B cell (primary cell): ENCODE measurements around the gene GTSF1L. TPM values are rescaled to one million over a fixed set of nuclear protein-coding genes. Genes with fewer than 3 reads are reported as not detected.
A peak's percentile ranks its signal among the peaks of the same experiment; 100 is the strongest.

Source experiments
- ATAC-seq: fragments of 200-7000 bp; cut with Tn5 transposase; one replicate; pipeline ENCODE4 v1.10.0; 2021; ENCODE audit warnings: low read depth, mild to moderate bottlenecking, moderate number of reproducible peaks, moderate library complexity
- CTCF ChIA-PET: fragments of 350-600 bp; sonication (Branson Sonifier 250); formaldehyde crosslinking; loops from one replicate; lab custom pipeline; 2021; ENCODE audit warnings: antibody characterized with exemption, inconsistent platforms; lab: Charles Lee
- POLR2A ChIA-PET: fragments of 350-600 bp; sonication (Branson Sonifier 250); formaldehyde crosslinking; loops from one replicate; lab custom pipeline; 2021; ENCODE audit warnings: antibody characterized with exemption; lab: Charles Lee
- DNase-seq: peaks from one replicate; pipeline ENCODE4 v3.0.0; 2013
- H2AFZ ChIP-seq: 2 replicates; pipeline ENCODE4 v1.6.1; 2012; ENCODE audit warnings: mild to moderate bottlenecking, low read depth, low read length; ENCODE audit not compliant: insufficient read depth, poor library complexity, severe bottlenecking
- H3K27ac ChIP-seq, 2 donors: 1 replicate in 1 of 2; 2 replicates in 1 of 2; pipeline ENCODE4 v1.5.1; 2012 to 2013; ENCODE audit warnings: low read length in 2 of 2, mild to moderate bottlenecking in 2 of 2, moderate library complexity in 1 of 2
- H3K27me3 ChIP-seq, 4 experiments: fragments of 200-600 bp in 1 of 4; sonication (generic) in 1 of 4; replicated peaks in 1 of 4; 1 replicate in 2 of 4; 2 replicates in 2 of 4; pipeline versions ENCODE4 v1.6.1 to v1.7.0; 2013 to 2016; ENCODE audit warnings: low read length in 3 of 4, mild to moderate bottlenecking in 2 of 4, mixed read lengths in 1 of 4, moderate library complexity in 1 of 4; ENCODE audit not compliant: insufficient read depth in 4 of 4, control insufficient read depth in 3 of 4; ENCODE audit errors: control extremely low read depth in 1 of 4
- H3K36me3 ChIP-seq, 2 experiments: replicated peaks in 1 of 2; 1 replicate in 1 of 2; 2 replicates in 1 of 2; pipeline versions ENCODE4 v1.6.1 to v1.7.1; 2013; ENCODE audit warnings: low read length in 1 of 2; ENCODE audit not compliant: insufficient read depth in 2 of 2, control insufficient read depth in 1 of 2; ENCODE audit errors: control extremely low read depth in 1 of 2, extremely low read depth in 1 of 2
- H3K4me1 ChIP-seq, 2 donors: fragments of 200-600 bp in 1 of 2; sonication (generic) in 1 of 2; 1 replicate in 1 of 2; 2 replicates in 1 of 2; pipeline versions ENCODE4 v1.5.1 to v1.6.1; 2013 to 2017; ENCODE audit warnings: low read length in 2 of 2; ENCODE audit not compliant: control insufficient read depth in 2 of 2, insufficient read depth in 2 of 2
- H3K4me2 ChIP-seq: replicated peaks from 2 replicates; pipeline ENCODE3; 2012; ENCODE audit warnings: mild to moderate bottlenecking, low read depth, low read length; ENCODE audit not compliant: poor library complexity, severe bottlenecking
- H3K4me3 ChIP-seq, 5 experiments: fragments of 200-600 bp in 1 of 5; sonication (generic) in 1 of 5; 1 replicate in 3 of 5; 2 replicates in 2 of 5; pipeline versions ENCODE4 v1.5.1 to v1.7.0; 2011 to 2016; ENCODE audit warnings: low read length in 4 of 5, mild to moderate bottlenecking in 4 of 5, low read depth in 2 of 5, control low read depth in 1 of 5, moderate library complexity in 1 of 5; ENCODE audit not compliant: insufficient read depth in 1 of 5; ENCODE audit errors: control extremely low read depth in 1 of 5, extremely low read depth in 1 of 5
- H3K79me2 ChIP-seq: fragments of 200-600 bp; sonication (generic); one replicate; pipeline ENCODE4 v1.6.0; 2016; ENCODE audit warnings: low read length; ENCODE audit not compliant: control insufficient read depth, insufficient read depth
- H3K9ac ChIP-seq: fragments of 200-600 bp; sonication (generic); 2 replicates; pipeline ENCODE4 v1.6.1; 2017; ENCODE audit warnings: mild to moderate bottlenecking, low read length, moderate library complexity
- H3K9me3 ChIP-seq, 3 donors: one replicate each; pipeline versions ENCODE4 v1.6.1 to v1.7.1; 2013; ENCODE audit warnings: low read length in 2 of 3; ENCODE audit not compliant: control insufficient read depth in 2 of 3, insufficient read depth in 1 of 3; ENCODE audit errors: control extremely low read depth in 1 of 3
- H4K20me1 ChIP-seq: 2 replicates; pipeline ENCODE4 v1.6.0; 2012; ENCODE audit warnings: mild to moderate bottlenecking, low read length; ENCODE audit not compliant: insufficient read depth, control insufficient read depth, poor library complexity, severe bottlenecking
- H3K27ac Mint-ChIP-seq: one replicate; pipeline ENCODE4 v1.8.0; 2021; ENCODE audit warnings: mixed read lengths
- H3K27me3 Mint-ChIP-seq: one replicate; pipeline ENCODE4 v1.8.0; 2021; ENCODE audit warnings: mixed read lengths
- H3K4me1 Mint-ChIP-seq: one replicate; pipeline ENCODE4 v1.8.0; 2021; ENCODE audit warnings: mixed read lengths
- H3K4me3 Mint-ChIP-seq: one replicate; pipeline ENCODE4 v1.8.0; 2021; ENCODE audit warnings: mixed read lengths
- H3K9me3 Mint-ChIP-seq: one replicate; pipeline ENCODE4 v1.8.0; 2022; ENCODE audit warnings: mixed read lengths; ENCODE audit not compliant: insufficient read depth
- EZH2 ChIP-seq: IDR thresholded peaks from 2 replicates; pipeline ENCODE4 v1.6.1; 2012; ENCODE audit warnings: borderline replicate concordance, low read depth, mild to moderate bottlenecking, moderate library complexity, low read length; ENCODE audit not compliant: insufficient read depth, poor library complexity, severe bottlenecking
- WGBS: methylation state at CpG from one replicate; pipeline ENCODE4 v1.1.5; 2013; ENCODE audit warnings: missing lambda C conversion rate; ENCODE audit not compliant: insufficient coverage; 5-methylcytosine and 5-hydroxymethylcytosine counted together
- intact Hi-C: fragments of 100-400 bp; cut with micrococcal nuclease; formaldehyde crosslinking; loops from one replicate; pipeline ENCODE4 v1.10.0; 2022
- polyA plus RNA-seq: library from polyadenylated mRNA; depleted of rRNA; stranded (reverse); fragments of >200 nt; gene quantifications from 2 replicates; pipeline ENCODE4 v1.2.3, GENCODE V29; 2012
- total RNA-seq, 2 donors: library from RNA; stranded (reverse); fragments of 120-200 nt in 1 of 2; gene quantifications; 1 replicate in 1 of 2; 2 replicates in 1 of 2; pipeline versions ENCODE4 v1.2.3 to v1.2.4, GENCODE V29; 2013 to 2022
- TF ChIP-seq, protein P1 (sequence below): fragments of 200-600 bp; IDR thresholded peaks from one replicate; pipeline ENCODE4 v1.8.0; 2022; ENCODE audit warnings: antibody characterized with exemption, mild to moderate bottlenecking

GTSF1L gene
- total and polyA plus RNA-seq, 2 donors (not counting 1 experiment from before 2014, with no cell fraction given) = 0.84 to 1.5 TPM

DNA sequence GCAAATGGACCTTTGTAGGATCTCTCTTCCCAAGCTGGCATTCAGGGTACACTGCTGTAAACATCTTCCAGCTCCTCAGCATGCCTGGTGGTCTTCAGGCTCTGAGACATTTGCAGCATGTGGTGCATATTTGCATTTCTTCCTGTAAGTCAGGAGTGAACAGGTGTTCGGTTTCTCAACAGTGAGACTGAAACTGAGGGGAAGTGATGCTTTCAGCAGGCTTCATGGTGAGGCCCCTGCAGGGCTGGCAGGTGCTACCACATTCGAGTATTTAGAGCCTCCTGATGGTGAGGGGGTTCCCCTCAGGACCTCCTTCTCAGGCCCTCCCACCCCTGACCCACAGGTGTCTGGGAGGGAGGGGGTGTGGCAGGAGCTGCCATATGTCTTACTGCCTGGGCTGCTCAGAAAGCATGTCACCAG, 44.8 kb downstream of the GTSF1L start:
- peak; percentile 97 for DNase-seq
- intact Hi-C loops = loop anchor here (1.0 kb wide), 5 partner anchors 10 to 529 kb away; partner anchors contain the start of genes IFT52, MYBL2 and SRSF6
- TF ChIP-seq EZH2 = no peak
- TF ChIP-seq, protein P1, sequence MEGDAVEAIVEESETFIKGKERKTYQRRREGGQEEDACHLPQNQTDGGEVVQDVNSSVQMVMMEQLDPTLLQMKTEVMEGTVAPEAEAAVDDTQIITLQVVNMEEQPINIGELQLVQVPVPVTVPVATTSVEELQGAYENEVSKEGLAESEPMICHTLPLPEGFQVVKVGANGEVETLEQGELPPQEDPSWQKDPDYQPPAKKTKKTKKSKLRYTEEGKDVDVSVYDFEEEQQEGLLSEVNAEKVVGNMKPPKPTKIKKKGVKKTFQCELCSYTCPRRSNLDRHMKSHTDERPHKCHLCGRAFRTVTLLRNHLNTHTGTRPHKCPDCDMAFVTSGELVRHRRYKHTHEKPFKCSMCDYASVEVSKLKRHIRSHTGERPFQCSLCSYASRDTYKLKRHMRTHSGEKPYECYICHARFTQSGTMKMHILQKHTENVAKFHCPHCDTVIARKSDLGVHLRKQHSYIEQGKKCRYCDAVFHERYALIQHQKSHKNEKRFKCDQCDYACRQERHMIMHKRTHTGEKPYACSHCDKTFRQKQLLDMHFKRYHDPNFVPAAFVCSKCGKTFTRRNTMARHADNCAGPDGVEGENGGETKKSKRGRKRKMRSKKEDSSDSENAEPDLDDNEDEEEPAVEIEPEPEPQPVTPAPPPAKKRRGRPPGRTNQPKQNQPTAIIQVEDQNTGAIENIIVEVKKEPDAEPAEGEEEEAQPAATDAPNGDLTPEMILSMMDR = no peak
- H3K27ac Mint-ChIP-seq = peak overlapping the region; percentile 97
- Histone ChIP-seq H3K4me3 (peak overlapping the region; percentile 11 to 68 (median 43)), H3K9ac (peak overlapping the region; percentile 67), H3K9me3 (peaks cover 0 to 7% (median 0%) of the 10 kb centered on the region in 3 donors), H3K4me2 (peak overlapping the region; percentile 85), H3K4me1 (peaks cover 38 to 58% of the 10 kb centered on the region in 2 donors), H3K79me2 (peaks cover 16% of the 10 kb centered on the region), H3K36me3 (peaks cover 0 to 12% of the 10 kb centered on the region in 2 experiments), H3K27ac (peak overlapping the region; percentile 98 to 99), H3K27me3 (no peaks in the 10 kb centered on the region), H2AFZ (peak overlapping the region; percentile 58), H4K20me1 (no peaks in the 10 kb centered on the region)
- WGBS = 0% methylated on average over 1 of the region's 2 CpGs
- peaks cover 50% of the 10 kb centered on the region for H3K4me1 Mint-ChIP-seq
- CTCF ChIA-PET = interaction anchor here (1.0 to 6.6 kb wide), 10 partner anchors 10 to 144 kb away, joined by 3 to 50 read pairs (median 6); partner anchors contain the start of genes IFT52 and MYBL2
- no peaks in the 10 kb centered on the region for H3K27me3 Mint-ChIP-seq
- H3K4me3 Mint-ChIP-seq = peak overlapping the region; percentile 70
- POLR2A ChIA-PET = interaction anchor here (0.6 to 4.0 kb wide), 8 partner anchors 10 to 526 kb away, joined by 3 to 67 read pairs (median 4); partner anchors contain the start of genes IFT52 and MYBL2
- no peaks in the 10 kb centered on the region for H3K9me3 Mint-ChIP-seq
- peak; percentile 92 for ATAC-seq

DNA sequence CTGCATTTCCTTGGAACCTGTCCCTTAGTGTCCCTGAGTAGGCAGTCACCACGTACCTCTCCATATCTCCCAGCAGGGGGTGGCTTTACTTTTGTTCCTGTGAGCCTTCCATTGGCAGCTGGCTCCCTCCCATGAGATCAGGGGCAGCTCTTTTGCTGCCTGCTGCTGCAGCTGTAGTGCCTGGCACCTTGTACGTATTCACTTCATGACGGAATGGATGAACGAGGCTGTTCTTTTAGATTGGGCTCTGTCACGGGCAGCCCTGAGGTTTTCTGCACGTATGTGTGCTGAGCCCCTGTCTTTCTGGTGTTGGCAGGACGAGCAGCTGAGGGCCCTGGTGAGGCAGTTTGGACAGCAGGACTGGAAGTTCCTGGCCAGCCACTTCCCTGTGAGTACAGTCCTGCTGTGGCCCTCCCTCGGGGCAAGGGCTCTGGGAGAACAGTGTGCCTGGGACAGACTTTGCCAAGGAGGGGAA, 45.3 kb downstream of the GTSF1L start:
- peaks cover 0 to 7% (median 0%) of the 10 kb centered on the region in 3 donors for H3K9me3 ChIP-seq
- ChIA-PET POLR2A (interaction anchor here (0.8 to 4.0 kb wide), 7 partner anchors 10 to 167 kb away, joined by 3 to 67 read pairs (median 5); partner anchors contain the start of genes IFT52 and MYBL2), CTCF (interaction anchor here (0.8 to 6.6 kb wide), 12 partner anchors 8 to 143 kb away, joined by 3 to 50 read pairs (median 5); partner anchors contain the start of gene IFT52)
- peaks cover 21% of the 10 kb centered on the region for H3K79me2 ChIP-seq
- Mint-ChIP-seq H3K27ac (peak overlapping the region; percentile 97), H3K9me3 (no peaks in the 10 kb centered on the region), H3K4me1 (peaks cover 51% of the 10 kb centered on the region), H3K27me3 (no peaks in the 10 kb centered on the region), H3K4me3 (peak overlapping the region; percentile 70)
- no peak for TF ChIP-seq EZH2
- TF ChIP-seq, protein P1 = peak; percentile 51
- H3K36me3 ChIP-seq = peaks cover 0 to 7% of the 10 kb centered on the region in 2 experiments
- peak overlapping the region; percentile 11 to 68 (median 43) for H3K4me3 ChIP-seq
- peak overlapping the region; percentile 98 to 99 for H3K27ac ChIP-seq
- DNase-seq = peak; percentile 83
- H4K20me1 ChIP-seq = no peaks in the 10 kb centered on the region
- peak overlapping the region; percentile 85 for H3K4me2 ChIP-seq
- 1% methylated on average over 7 of the region's 8 CpGs for WGBS
- peak overlapping the region; percentile 58 for H2AFZ ChIP-seq
- ATAC-seq = peak; percentile 37
- intact Hi-C loops = no loop called here
- H3K27me3 ChIP-seq = no peaks in the 10 kb centered on the region
- H3K9ac ChIP-seq = peak overlapping the region; percentile 67
- peaks cover 38 to 60% of the 10 kb centered on the region in 2 donors for H3K4me1 ChIP-seq
